ENCODE data around the gene SFXN5.

DNA sequence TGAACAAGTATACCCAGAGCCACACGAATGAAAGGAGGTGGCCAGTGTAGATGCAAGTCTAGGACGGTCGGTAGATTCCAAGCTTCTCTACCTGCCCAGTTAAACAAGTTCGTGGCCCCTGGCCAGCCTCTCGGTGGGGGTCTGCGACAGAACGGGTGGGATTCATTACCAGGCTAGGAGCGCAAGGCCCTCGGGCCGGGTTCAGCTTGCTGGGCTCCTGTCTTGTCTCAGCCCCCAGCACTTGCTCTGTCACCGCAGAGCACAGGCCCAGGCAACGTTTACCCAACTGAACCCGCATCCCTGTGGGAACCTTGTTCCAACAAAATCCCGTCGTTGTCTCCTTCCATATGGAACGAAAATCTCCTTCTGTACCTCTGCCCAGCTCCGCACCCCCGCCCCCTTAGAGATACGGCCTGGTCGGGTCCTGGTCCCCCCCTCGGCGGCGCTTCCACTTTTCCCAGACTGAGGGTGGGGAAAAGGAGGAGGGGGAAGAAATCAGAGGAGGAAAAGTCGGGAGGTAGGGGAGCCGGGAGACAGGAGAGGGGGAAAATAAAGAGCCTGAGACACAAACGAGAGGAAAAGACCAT lies 156.1 kb downstream of the SFXN5 start:
- TF ChIP-seq, protein P1, sequence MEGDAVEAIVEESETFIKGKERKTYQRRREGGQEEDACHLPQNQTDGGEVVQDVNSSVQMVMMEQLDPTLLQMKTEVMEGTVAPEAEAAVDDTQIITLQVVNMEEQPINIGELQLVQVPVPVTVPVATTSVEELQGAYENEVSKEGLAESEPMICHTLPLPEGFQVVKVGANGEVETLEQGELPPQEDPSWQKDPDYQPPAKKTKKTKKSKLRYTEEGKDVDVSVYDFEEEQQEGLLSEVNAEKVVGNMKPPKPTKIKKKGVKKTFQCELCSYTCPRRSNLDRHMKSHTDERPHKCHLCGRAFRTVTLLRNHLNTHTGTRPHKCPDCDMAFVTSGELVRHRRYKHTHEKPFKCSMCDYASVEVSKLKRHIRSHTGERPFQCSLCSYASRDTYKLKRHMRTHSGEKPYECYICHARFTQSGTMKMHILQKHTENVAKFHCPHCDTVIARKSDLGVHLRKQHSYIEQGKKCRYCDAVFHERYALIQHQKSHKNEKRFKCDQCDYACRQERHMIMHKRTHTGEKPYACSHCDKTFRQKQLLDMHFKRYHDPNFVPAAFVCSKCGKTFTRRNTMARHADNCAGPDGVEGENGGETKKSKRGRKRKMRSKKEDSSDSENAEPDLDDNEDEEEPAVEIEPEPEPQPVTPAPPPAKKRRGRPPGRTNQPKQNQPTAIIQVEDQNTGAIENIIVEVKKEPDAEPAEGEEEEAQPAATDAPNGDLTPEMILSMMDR (IDR thresholded peaks at IDR 0.05) = no peak
- TF ChIP-seq KDM1A (IDR thresholded peaks at IDR 0.05; ENCODE audit: low read depth) = no peak
- TF ChIP-seq, protein P2, sequence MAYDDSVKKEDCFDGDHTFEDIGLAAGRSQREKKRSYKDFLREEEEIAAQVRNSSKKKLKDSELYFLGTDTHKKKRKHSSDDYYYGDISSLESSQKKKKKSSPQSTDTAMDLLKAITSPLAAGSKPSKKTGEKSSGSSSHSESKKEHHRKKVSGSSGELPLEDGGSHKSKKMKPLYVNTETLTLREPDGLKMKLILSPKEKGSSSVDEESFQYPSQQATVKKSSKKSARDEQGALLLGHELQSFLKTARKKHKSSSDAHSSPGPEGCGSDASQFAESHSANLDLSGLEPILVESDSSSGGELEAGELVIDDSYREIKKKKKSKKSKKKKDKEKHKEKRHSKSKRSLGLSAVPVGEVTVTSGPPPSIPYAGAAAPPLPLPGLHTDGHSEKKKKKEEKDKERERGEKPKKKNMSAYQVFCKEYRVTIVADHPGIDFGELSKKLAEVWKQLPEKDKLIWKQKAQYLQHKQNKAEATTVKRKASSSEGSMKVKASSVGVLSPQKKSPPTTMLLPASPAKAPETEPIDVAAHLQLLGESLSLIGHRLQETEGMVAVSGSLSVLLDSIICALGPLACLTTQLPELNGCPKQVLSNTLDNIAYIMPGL (CRISPR knock-in tag; IDR thresholded peaks at IDR 0.05; ENCODE audit: borderline replicate concordance) = no peak
- TF ChIP-seq CHD4 (IDR thresholded peaks at IDR 0.05; ENCODE audit: borderline replicate concordance) = no peak
